WTC11 (cell line): ENCODE results near the gene CACNA2D4.

Experiments used
- ETV6 ChIP-seq: sonication (generic); formaldehyde crosslinking; IDR thresholded peaks from 2 replicates; pipeline ENCODE4 v1.8.1; 2022; ENCODE audit warnings: mild to moderate bottlenecking, missing genetic modification reagents
- JUN ChIP-seq: sonication (generic); formaldehyde crosslinking; IDR thresholded peaks from 2 replicates; pipeline ENCODE4 v1.8.0; 2023; ENCODE audit warnings: mild to moderate bottlenecking, missing genetic modification reagents
- TF ChIP-seq, protein P1 (sequence below): sonication (generic); formaldehyde crosslinking; IDR thresholded peaks from 2 replicates; pipeline ENCODE4 v1.8.0; 2022; ENCODE audit warnings: missing genetic modification reagents
- TF ChIP-seq, protein P2 (sequence below): sonication (generic); formaldehyde crosslinking; IDR thresholded peaks from 2 replicates; pipeline ENCODE4 v1.8.1; 2023; ENCODE audit warnings: mild to moderate bottlenecking, missing genetic modification reagents, moderate library complexity

DNA sequence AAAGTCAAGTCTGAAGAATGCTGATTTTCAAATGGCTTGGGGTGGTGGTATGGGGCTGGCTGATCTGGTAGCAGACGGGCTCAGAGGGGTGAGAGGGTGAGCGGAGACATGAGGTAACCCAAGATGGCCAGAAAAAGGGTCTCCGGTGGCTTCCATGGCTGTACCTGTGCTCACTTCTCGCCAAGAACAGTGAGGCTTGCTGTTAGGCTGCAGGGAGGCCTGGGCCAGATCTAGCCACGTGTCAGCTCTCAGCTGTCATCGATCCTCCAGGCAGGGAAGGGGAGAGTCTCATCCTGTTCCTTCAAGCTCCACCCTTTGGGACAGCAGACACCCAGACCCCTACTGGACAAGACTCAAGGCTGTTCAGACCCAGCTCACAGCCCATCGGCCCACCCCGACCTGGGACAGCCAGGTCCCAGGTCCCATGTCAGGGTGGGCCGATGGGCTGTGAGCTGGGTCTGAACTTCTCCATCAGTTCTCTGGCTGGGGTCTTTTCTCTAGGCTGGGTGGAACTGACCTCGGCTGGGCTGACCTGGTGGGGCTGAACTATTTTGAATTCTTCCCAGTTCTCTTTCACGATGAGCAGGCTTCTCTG, 89.0 kb downstream of the CACNA2D4 start:
- TF ChIP-seq JUN (CRISPR knock-in tag) (no peak), ETV6 (CRISPR knock-in tag) (no peak)
- TF ChIP-seq, protein P1, sequence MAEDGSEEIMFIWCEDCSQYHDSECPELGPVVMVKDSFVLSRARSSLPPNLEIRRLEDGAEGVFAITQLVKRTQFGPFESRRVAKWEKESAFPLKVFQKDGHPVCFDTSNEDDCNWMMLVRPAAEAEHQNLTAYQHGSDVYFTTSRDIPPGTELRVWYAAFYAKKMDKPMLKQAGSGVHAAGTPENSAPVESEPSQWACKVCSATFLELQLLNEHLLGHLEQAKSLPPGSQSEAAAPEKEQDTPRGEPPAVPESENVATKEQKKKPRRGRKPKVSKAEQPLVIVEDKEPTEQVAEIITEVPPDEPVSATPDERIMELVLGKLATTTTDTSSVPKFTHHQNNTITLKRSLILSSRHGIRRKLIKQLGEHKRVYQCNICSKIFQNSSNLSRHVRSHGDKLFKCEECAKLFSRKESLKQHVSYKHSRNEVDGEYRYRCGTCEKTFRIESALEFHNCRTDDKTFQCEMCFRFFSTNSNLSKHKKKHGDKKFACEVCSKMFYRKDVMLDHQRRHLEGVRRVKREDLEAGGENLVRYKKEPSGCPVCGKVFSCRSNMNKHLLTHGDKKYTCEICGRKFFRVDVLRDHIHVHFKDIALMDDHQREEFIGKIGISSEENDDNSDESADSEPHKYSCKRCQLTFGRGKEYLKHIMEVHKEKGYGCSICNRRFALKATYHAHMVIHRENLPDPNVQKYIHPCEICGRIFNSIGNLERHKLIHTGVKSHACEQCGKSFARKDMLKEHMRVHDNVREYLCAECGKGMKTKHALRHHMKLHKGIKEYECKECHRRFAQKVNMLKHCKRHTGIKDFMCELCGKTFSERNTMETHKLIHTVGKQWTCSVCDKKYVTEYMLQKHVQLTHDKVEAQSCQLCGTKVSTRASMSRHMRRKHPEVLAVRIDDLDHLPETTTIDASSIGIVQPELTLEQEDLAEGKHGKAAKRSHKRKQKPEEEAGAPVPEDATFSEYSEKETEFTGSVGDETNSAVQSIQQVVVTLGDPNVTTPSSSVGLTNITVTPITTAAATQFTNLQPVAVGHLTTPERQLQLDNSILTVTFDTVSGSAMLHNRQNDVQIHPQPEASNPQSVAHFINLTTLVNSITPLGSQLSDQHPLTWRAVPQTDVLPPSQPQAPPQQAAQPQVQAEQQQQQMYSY (CRISPR knock-in tag) = no peak
- TF ChIP-seq, protein P2, sequence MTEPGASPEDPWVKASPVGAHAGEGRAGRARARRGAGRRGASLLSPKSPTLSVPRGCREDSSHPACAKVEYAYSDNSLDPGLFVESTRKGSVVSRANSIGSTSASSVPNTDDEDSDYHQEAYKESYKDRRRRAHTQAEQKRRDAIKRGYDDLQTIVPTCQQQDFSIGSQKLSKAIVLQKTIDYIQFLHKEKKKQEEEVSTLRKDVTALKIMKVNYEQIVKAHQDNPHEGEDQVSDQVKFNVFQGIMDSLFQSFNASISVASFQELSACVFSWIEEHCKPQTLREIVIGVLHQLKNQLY (CRISPR knock-in tag) = no peak
